MCF 10A (cell line): ENCODE measurements around the gene PNMA6F. TPM values are rescaled to one million over a fixed set of nuclear protein-coding genes. Genes with fewer than 3 reads are reported as not detected.

ENCODE experiments used
- BruUV-seq: library from RNA; stranded (reverse); fragments of 400-500 nt; replicated peaks from 2 replicates; lab custom pipeline; 2021; lab: Mats Ljungman, UMichigan
- CTCF ChIA-PET: fragments of 300-600 bp; sonication (Branson Sonifier 250); formaldehyde crosslinking; extraction: SDS; loops from one replicate; lab custom pipeline; 2021; ENCODE audit warnings: antibody characterized with exemption, inconsistent platforms; lab: Yijun Ruan, JAX
- POLR2A ChIA-PET: fragments of 300-600, 350-650 bp; sonication (Branson Sonifier 250); formaldehyde crosslinking; extraction: SDS; loops from one replicate; lab custom pipeline; 2020; ENCODE audit warnings: antibody characterized with exemption, inconsistent platforms; lab: Yijun Ruan, JAX
- DNase-seq: peaks from one replicate; pipeline ENCODE4 v3.0.0-alpha.2; 2018; ENCODE audit not compliant: unreplicated experiment
- H3K27ac Mint-ChIP-seq: one replicate; pipeline ENCODE4 v1.8.0; 2022; ENCODE audit warnings: mild to moderate bottlenecking, low read depth, mixed read lengths; ENCODE audit not compliant: unreplicated experiment
- H3K27me3 Mint-ChIP-seq: one replicate; pipeline ENCODE4 v1.8.0; 2022; ENCODE audit warnings: mixed read lengths; ENCODE audit not compliant: insufficient read depth, unreplicated experiment
- H3K36me3 Mint-ChIP-seq: one replicate; pipeline ENCODE4 v1.8.0; 2022; ENCODE audit warnings: mild to moderate bottlenecking, moderate library complexity, mixed read lengths; ENCODE audit not compliant: insufficient read depth, unreplicated experiment
- H3K4me1 Mint-ChIP-seq: one replicate; pipeline ENCODE4 v1.8.0; 2022; ENCODE audit warnings: mixed read lengths; ENCODE audit not compliant: insufficient read depth, unreplicated experiment
- H3K4me3 Mint-ChIP-seq: one replicate; pipeline ENCODE4 v1.8.0; 2022; ENCODE audit warnings: mild to moderate bottlenecking, moderate library complexity, mixed read lengths; ENCODE audit not compliant: unreplicated experiment
- H3K9me3 Mint-ChIP-seq: one replicate; pipeline ENCODE4 v1.8.0; 2022; ENCODE audit warnings: mixed read lengths; ENCODE audit not compliant: unreplicated experiment
- intact Hi-C: fragments of 100-400 bp; cut with micrococcal nuclease; formaldehyde crosslinking; loops from 2 replicates; pipeline ENCODE4 v1.14.1; 2022
- total RNA-seq: library from RNA; stranded (reverse); gene quantifications from 2 replicates; pipeline ENCODE4 v1.2.3, GENCODE V29; 2022
- TF ChIP-seq, protein P1 (sequence below): fragments of 200-600 bp; IDR thresholded peaks from one replicate; pipeline ENCODE4 v1.8.0; 2022; ENCODE audit warnings: antibody characterized with exemption, mild to moderate bottlenecking; ENCODE audit not compliant: unreplicated experiment

Gene PNMA6F
- total RNA-seq, 1 experiment from 2014 or later, result not detected

DNA sequence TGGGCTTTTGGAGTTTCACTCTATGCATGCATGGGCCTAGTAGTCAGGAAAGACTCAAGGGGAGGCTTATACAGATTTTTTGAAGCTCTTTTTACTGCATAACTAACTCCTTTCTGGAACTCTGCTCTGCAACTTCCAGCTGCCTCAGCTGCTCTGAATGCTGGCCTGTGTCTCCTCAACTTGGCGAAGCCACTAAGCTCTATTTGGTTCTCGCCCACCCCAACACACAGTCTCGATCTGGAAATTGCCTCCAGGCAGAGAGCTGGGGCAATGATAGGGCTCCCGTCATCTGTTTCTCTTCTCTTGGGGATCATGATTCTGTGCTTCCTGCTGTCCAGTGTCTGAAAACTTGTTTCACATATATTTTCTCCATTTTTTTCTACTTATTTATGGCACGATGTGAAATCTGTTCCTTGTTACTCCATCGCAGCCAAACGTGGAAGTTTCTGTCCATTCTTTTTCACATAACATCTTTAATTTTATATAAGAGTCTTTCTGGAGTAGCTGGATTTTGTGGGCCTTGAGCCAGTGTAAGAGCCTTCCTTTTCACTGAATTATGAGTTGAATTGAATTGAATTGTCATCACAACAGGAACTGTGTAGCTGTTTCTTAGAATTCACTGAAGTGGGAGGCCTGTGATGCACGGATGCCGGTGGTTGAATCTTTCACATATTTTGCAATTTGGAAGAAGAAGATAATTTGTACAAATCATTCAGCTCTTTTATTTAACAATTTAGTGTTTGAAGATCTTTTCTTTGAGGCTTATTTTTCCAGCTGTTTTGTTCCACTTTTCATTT, 21.4 kb upstream of the PNMA6F start:
- no peak for DNase-seq
- POLR2A ChIA-PET, result interaction anchor here (0.9 kb wide), 1 partner anchor 378 kb away, joined by 3 read pairs; no protein-coding TSS in a partner anchor
- peaks cover 45% of the 10 kb centered on the region for H3K36me3 Mint-ChIP-seq
- CTCF ChIA-PET, result no interaction called here
- H3K27ac Mint-ChIP-seq, result no peak overlapping the region
- peaks cover 6% of the 10 kb centered on the region for H3K4me1 Mint-ChIP-seq
- H3K4me3 Mint-ChIP-seq, result no peak overlapping the region
- intact Hi-C loops, result no loop called here
- no TSS peak for BruUV-seq
- H3K9me3 Mint-ChIP-seq, result peaks cover 16% of the 10 kb centered on the region
- TF ChIP-seq, protein P1, sequence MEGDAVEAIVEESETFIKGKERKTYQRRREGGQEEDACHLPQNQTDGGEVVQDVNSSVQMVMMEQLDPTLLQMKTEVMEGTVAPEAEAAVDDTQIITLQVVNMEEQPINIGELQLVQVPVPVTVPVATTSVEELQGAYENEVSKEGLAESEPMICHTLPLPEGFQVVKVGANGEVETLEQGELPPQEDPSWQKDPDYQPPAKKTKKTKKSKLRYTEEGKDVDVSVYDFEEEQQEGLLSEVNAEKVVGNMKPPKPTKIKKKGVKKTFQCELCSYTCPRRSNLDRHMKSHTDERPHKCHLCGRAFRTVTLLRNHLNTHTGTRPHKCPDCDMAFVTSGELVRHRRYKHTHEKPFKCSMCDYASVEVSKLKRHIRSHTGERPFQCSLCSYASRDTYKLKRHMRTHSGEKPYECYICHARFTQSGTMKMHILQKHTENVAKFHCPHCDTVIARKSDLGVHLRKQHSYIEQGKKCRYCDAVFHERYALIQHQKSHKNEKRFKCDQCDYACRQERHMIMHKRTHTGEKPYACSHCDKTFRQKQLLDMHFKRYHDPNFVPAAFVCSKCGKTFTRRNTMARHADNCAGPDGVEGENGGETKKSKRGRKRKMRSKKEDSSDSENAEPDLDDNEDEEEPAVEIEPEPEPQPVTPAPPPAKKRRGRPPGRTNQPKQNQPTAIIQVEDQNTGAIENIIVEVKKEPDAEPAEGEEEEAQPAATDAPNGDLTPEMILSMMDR, result no peak
- H3K27me3 Mint-ChIP-seq, result no peaks in the 10 kb centered on the region

DNA sequence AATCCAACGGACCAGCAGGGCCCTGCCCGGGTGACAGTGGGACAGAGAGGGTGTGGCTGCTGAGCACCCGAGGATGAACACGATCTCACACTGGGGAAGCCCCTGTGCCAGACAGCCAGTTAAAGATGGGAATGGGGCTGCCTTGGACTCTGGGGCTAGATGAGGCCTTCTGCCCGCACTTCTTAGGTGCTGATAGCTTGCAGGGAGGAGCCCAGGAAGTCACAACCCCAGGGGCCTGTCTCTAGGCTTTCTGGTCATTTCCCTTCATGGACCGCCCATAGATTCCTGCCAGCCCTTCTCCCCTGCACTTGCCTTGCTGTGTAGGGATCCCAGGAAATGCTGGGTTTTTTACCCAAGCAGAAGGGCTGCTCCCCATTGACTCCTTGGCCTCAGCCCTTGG, 18.5 kb upstream of the PNMA6F start:
- no TSS peak for BruUV-seq
- peaks cover 31% of the 10 kb centered on the region for H3K36me3 Mint-ChIP-seq
- H3K27ac Mint-ChIP-seq, result no peak overlapping the region
- intact Hi-C loops, result no loop called here
- TF ChIP-seq, protein P1, result no peak
- CTCF ChIA-PET, result no interaction called here
- no peaks in the 10 kb centered on the region for H3K27me3 Mint-ChIP-seq
- no peak overlapping the region for H3K4me3 Mint-ChIP-seq
- peaks cover 6% of the 10 kb centered on the region for H3K4me1 Mint-ChIP-seq
- H3K9me3 Mint-ChIP-seq, result peaks cover 16% of the 10 kb centered on the region
- DNase-seq, result no peak
- POLR2A ChIA-PET, result no interaction called here

DNA sequence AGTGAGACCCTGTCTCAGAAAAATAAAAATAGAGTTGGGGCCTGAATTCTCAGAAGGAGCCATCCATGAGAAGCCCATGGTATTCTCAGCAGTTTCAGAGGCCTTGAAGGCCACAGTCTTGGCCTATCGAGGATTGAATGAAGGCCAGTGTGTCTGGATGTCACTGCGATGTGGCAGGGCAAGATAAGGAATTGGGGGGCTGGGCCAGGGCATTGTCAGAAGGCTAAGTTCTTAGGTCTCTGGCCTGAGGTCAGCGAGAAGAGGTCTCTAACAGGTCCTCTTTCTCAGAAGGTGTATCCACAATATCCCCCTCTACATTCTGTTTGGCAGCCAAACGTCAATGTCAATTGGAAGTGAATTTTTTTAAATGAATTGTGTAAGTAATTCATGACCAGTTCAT, 18.1 kb upstream of the PNMA6F start:
- Mint-ChIP-seq H3K4me1 (peaks cover 6% of the 10 kb centered on the region), H3K27me3 (no peaks in the 10 kb centered on the region), H3K27ac (no peak overlapping the region), H3K36me3 (peaks cover 31% of the 10 kb centered on the region), H3K9me3 (peaks cover 16% of the 10 kb centered on the region), H3K4me3 (no peak overlapping the region)
- ChIA-PET POLR2A (no interaction called here), CTCF (no interaction called here)
- BruUV-seq, result no TSS peak
- TF ChIP-seq, protein P1, result no peak
- intact Hi-C loops, result no loop called here
- DNase-seq, result no peak

DNA sequence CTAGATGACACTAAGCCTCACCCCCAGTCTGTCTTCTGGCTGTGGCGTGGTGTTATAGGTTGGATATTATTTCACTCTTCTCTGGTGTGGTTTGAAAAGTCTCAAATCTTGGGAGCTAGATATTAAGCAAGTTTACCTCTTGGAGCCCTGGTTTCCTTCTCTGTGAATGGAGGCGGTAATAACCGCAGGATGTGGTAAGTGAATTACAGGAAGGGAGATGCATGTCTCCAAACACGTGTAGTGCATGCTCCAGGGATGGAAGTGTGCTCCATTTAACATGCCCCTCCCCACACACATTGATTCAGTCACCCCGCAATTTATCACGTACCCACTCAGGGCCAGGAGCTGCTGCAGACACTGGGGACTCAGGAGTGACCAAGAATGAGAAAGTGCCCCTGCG, 17.3 kb upstream of the PNMA6F start:
- TF ChIP-seq, protein P1, result no peak
- peaks cover 8% of the 10 kb centered on the region for H3K4me1 Mint-ChIP-seq
- H3K27ac Mint-ChIP-seq, result no peak overlapping the region
- intact Hi-C loops, result no loop called here
- CTCF ChIA-PET, result interaction anchor here (0.6 kb wide), 1 partner anchor 983 kb away, joined by 4 read pairs; no protein-coding TSS in a partner anchor
- H3K4me3 Mint-ChIP-seq, result no peak overlapping the region
- no peak for DNase-seq
- peaks cover 31% of the 10 kb centered on the region for H3K36me3 Mint-ChIP-seq
- peaks cover 16% of the 10 kb centered on the region for H3K9me3 Mint-ChIP-seq
- H3K27me3 Mint-ChIP-seq, result no peaks in the 10 kb centered on the region
- no TSS peak for BruUV-seq
- POLR2A ChIA-PET, result no interaction called here
